Measurements from ENCODE around the gene GPR158.

DNA sequence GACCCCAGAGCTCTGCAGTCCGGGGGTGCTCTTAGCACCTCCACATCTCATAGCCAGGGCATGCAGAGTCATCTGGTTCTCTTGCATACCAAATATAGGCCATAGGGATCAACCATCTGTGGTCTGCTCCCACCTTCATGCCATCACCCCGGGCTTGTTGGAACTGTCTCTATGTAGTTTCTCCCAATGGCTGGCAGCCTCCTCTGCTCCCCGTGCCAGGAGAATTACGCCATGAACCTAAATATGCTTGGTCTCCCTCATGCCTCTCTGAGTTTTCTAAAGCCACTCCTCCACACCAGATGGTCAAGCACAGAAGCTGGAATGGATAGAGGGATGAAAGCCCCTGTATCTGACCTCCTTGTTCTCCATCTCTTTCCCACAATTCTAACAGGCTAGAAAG, 456.7 kb downstream of the GPR158 start:
- TF ChIP-seq, protein P1, sequence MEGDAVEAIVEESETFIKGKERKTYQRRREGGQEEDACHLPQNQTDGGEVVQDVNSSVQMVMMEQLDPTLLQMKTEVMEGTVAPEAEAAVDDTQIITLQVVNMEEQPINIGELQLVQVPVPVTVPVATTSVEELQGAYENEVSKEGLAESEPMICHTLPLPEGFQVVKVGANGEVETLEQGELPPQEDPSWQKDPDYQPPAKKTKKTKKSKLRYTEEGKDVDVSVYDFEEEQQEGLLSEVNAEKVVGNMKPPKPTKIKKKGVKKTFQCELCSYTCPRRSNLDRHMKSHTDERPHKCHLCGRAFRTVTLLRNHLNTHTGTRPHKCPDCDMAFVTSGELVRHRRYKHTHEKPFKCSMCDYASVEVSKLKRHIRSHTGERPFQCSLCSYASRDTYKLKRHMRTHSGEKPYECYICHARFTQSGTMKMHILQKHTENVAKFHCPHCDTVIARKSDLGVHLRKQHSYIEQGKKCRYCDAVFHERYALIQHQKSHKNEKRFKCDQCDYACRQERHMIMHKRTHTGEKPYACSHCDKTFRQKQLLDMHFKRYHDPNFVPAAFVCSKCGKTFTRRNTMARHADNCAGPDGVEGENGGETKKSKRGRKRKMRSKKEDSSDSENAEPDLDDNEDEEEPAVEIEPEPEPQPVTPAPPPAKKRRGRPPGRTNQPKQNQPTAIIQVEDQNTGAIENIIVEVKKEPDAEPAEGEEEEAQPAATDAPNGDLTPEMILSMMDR (IDR thresholded peaks at IDR 0.05), result no peak
- no peak for TF ChIP-seq POLR2A (IDR thresholded peaks at IDR 0.05)
